Karpas-422 (cell line): ENCODE data around the gene CREB5. TPM values are rescaled to one million over a fixed set of nuclear protein-coding genes. Genes with fewer than 3 reads are reported as not detected.

Experiments used
- DNase-seq: peaks from one replicate; pipeline ENCODE4 v3.0.0-alpha.2; 2015
- H2AFZ ChIP-seq: fragments of 200-600 bp; sonication (generic); 2 replicates; pipeline ENCODE4 v1.6.1; 2014; ENCODE audit warnings: antibody characterized with exemption, low read length, mixed read lengths
- H3K27ac ChIP-seq: fragments of 200-600 bp; sonication (generic); 2 replicates; pipeline ENCODE4 v1.5.1; 2014; ENCODE audit warnings: mild to moderate bottlenecking, low read length, moderate library complexity
- H3K27me3 ChIP-seq: fragments of 200-600 bp; sonication (generic); 2 replicates; pipeline ENCODE4 v1.6.1; 2014; ENCODE audit warnings: low read length, mixed read lengths
- H3K36me3 ChIP-seq: fragments of 200-600 bp; sonication (generic); 2 replicates; pipeline ENCODE4 v1.6.1; 2014; ENCODE audit warnings: low read length, mixed read lengths; ENCODE audit not compliant: insufficient read depth
- H3K4me1 ChIP-seq: fragments of 200-600 bp; sonication (generic); 2 replicates; pipeline ENCODE4 v1.6.1; 2014; ENCODE audit warnings: mild to moderate bottlenecking, low read length, mixed read lengths
- H3K4me2 ChIP-seq: fragments of 200-600 bp; sonication (generic); 2 replicates; pipeline ENCODE4 v1.6.1; 2014; ENCODE audit warnings: low read length, low read depth, mild to moderate bottlenecking; ENCODE audit not compliant: poor library complexity, severe bottlenecking
- H3K4me3 ChIP-seq: fragments of 200-600 bp; sonication (generic); 2 replicates; pipeline ENCODE4 v1.5.1; 2014; ENCODE audit warnings: mild to moderate bottlenecking, antibody characterized with exemption, low read length, mixed read lengths
- H3K79me2 ChIP-seq: fragments of 200-600 bp; sonication (generic); 2 replicates; pipeline ENCODE4 v1.6.1; 2014; ENCODE audit warnings: mild to moderate bottlenecking, low read length, mixed read lengths
- H3K9ac ChIP-seq: fragments of 200-600 bp; sonication (generic); 2 replicates; pipeline ENCODE4 v1.6.0; 2014; ENCODE audit warnings: low read length
- H3K9me2 ChIP-seq: fragments of 200-600 bp; sonication (generic), shearing (Covaris generic); replicated peaks from 2 replicates; pipeline ENCODE4 v1.6.0; 2014; ENCODE audit warnings: mild to moderate bottlenecking, low read length, moderate library complexity; ENCODE audit not compliant: insufficient read depth
- H3K9me3 ChIP-seq: fragments of 300-700, 200-600 bp; sonication (generic); 2 replicates; pipeline ENCODE4 v1.6.1; 2014; ENCODE audit warnings: low read length, mixed read lengths
- H4K20me1 ChIP-seq: fragments of 200-600 bp; sonication (generic); 2 replicates; pipeline ENCODE4 v1.6.1; 2014; ENCODE audit warnings: mild to moderate bottlenecking, antibody characterized with exemption, low read length, low read depth; ENCODE audit not compliant: insufficient read depth
- total RNA-seq: library from RNA; depleted of rRNA; stranded (reverse); fragments of >200 nt; shearing (Covaris generic); gene quantifications from 2 replicates; pipeline ENCODE4 v1.2.3, GENCODE V29; 2014; ENCODE audit warnings: low replicate concordance

Gene CREB5
- total RNA-seq, 1 experiment from 2014 or later: 52.1 TPM

DNA sequence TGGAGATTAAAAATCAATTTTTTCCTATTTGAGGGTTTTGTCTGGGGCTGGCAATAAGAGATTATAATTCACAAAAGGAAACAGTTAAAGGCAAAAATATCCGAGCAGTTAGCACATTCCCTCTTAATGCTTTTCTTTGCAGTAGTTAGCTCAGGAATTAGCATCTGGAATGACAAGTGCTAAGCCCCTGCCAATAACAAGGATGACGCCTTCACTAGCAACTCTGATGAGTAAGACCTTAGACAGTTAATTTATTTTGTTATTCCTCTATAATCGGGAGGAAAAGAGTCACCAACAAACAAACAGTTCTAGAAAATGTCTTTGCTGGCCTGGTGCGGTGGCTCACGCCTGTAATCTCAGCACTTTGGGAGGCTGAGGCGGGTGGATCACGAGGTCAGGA lies 394.5 kb downstream of the CREB5 start:
- Histone ChIP-seq H3K9me3 (no peaks in the 10 kb centered on the region), H3K4me2 (no peak overlapping the region), H4K20me1 (no peaks in the 10 kb centered on the region), H3K27ac (no peak overlapping the region), H2AFZ (no peak overlapping the region), H3K9ac (no peak overlapping the region), H3K4me1 (no peaks in the 10 kb centered on the region), H3K9me2 (no peaks in the 10 kb centered on the region), H3K4me3 (no peak overlapping the region), H3K79me2 (no peaks in the 10 kb centered on the region), H3K36me3 (no peaks in the 10 kb centered on the region), H3K27me3 (no peaks in the 10 kb centered on the region)
- no peak for DNase-seq

DNA sequence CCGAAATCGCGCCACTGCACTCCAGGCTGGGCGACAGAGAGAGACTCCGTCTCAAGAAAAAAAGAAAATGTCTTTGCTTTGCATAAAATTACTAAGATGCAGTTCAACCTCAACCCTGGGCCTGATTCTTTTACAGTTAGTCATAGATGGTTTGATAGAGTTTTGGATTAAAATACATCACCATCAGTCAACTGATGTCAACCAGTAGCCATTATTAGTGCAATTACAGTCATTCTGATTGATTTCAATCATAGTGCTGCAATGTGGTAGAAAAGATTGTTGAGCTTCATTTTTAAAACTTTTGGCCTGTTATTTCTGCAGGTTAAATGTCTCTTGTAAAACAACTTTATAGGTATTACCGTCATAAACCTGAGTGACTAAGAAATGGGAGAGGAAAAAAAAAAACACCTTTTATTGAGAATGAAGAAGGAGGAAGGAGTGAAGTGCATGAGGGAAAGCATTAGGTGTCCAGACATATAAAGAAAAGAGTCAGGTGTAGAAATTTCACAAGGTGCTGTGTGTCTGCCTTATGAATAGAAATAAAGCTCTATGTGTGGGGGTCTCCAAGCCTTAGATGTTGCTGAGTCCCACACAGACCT lies 395.2 kb downstream of the CREB5 start:
- H3K27ac ChIP-seq: no peak overlapping the region
- no peak overlapping the region for H3K4me3 ChIP-seq
- no peaks in the 10 kb centered on the region for H3K27me3 ChIP-seq
- H2AFZ ChIP-seq: no peak overlapping the region
- no peaks in the 10 kb centered on the region for H3K9me2 ChIP-seq
- no peak overlapping the region for H3K9ac ChIP-seq
- no peaks in the 10 kb centered on the region for H3K9me3 ChIP-seq
- H3K36me3 ChIP-seq: no peaks in the 10 kb centered on the region
- H3K79me2 ChIP-seq: no peaks in the 10 kb centered on the region
- no peak overlapping the region for H3K4me2 ChIP-seq
- DNase-seq: no peak
- H3K4me1 ChIP-seq: no peaks in the 10 kb centered on the region
- H4K20me1 ChIP-seq: no peaks in the 10 kb centered on the region

DNA sequence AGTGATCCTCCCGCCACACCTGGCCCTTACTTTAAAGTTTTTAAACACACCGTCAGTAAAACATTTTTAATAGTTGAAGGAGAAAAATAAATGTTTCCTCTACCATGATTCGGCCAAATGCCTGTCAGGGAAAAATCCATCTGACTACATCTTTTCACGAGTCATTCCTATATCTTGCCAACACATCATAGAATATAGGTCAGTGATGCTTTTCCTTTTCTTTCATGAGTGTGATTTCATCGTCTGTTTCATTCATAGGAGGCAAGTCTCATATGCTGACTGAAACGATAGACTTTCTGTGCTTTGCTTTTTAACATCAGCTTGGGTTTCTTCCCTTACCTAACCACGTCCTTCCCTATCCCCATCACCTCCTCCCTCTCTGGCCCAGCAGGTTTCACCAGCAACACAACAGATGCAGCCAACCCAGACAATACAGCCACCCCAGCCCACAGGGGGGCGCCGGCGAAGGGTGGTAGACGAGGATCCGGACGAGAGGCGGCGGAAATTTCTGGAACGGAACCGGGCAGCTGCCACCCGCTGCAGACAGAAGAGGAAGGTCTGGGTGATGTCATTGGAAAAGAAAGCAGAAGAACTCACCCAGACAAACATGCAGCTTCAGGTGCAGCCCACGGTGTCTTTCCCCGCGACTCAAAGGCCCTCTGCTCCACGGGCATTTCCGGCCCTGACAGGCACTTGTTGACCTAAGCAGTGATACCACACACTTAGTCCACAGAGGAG lies 396.6 kb downstream of the CREB5 start:
- Histone ChIP-seq H3K27me3 (no peaks in the 10 kb centered on the region), H2AFZ (no peak overlapping the region), H3K4me3 (no peak overlapping the region), H3K9ac (no peak overlapping the region), H3K4me2 (no peak overlapping the region), H4K20me1 (no peaks in the 10 kb centered on the region), H3K9me3 (no peaks in the 10 kb centered on the region), H3K9me2 (no peaks in the 10 kb centered on the region), H3K79me2 (no peaks in the 10 kb centered on the region), H3K27ac (no peak overlapping the region), H3K4me1 (peaks cover 4% of the 10 kb centered on the region; the same call in 1 of the 2 replicates), H3K36me3 (no peaks in the 10 kb centered on the region)
- DNase-seq: no peak

DNA sequence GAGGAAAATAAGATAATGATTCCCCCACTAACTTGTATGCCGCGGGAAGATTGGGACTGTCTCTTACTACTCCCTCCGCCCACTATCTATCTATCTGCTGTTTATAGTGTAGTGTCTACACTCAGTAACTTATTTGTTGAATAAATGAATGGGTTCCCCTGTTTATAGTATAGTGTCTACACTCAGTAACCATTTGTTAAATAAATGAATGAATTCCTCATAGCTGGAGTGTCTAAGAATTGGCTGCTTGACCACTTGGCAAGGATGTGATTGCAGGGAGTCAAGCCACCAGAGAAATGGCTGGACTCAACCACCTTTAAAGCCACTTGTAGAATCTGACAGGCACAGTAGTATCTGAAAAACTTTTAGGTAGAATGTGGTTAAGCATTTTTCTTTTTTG lies 398.7 kb downstream of the CREB5 start:
- Histone ChIP-seq H3K9ac (no peak overlapping the region), H3K9me3 (no peaks in the 10 kb centered on the region), H3K27ac (no peak overlapping the region), H4K20me1 (no peaks in the 10 kb centered on the region), H3K4me2 (no peak overlapping the region), H3K4me1 (peaks cover 13% of the 10 kb centered on the region), H2AFZ (no peak overlapping the region), H3K79me2 (no peaks in the 10 kb centered on the region), H3K4me3 (no peak overlapping the region), H3K9me2 (no peaks in the 10 kb centered on the region), H3K27me3 (no peaks in the 10 kb centered on the region), H3K36me3 (no peaks in the 10 kb centered on the region)
- no peak for DNase-seq

DNA sequence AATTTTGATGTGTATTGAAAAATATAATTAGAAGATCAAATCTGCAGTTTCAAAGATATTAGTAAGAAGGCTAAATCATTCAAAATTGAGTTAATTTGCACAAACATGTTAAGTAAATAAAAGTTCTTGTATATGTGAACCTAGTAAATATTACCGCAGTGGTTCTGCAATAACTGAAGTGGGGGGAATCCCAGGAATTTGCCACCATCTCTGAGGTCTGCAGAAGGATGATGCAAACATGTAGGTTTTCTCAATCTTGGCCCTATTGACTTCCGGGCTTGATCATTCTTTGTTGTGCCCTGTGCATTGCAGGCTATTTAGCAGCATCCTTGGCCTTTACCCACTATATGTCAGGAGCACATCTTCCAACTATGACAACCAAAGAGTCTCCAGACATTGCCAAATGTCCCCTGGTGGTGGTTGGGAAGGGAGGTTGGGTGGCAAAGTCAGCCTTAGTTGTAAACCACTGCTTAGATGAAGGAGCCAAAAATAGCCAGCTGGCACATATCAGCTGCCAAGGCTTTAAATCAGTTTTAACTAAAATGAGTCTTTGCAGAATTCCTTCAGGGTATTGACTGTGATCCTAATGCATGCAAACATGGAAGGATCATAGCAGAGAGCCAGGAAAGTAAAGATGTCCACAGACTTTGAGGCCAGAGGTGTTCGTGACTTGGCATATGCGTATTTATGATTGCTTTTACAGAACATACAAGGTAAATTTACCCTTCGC lies 399.5 kb downstream of the CREB5 start:
- no peaks in the 10 kb centered on the region for H3K27me3 ChIP-seq
- H3K9ac ChIP-seq: no peak overlapping the region
- peaks cover 16% of the 10 kb centered on the region for H3K4me1 ChIP-seq
- H2AFZ ChIP-seq: no peak overlapping the region
- H3K4me2 ChIP-seq: no peak overlapping the region
- no peak overlapping the region for H3K4me3 ChIP-seq
- no peak for DNase-seq
- no peaks in the 10 kb centered on the region for H4K20me1 ChIP-seq
- H3K36me3 ChIP-seq: no peaks in the 10 kb centered on the region
- no peaks in the 10 kb centered on the region for H3K9me3 ChIP-seq
- no peaks in the 10 kb centered on the region for H3K9me2 ChIP-seq
- H3K27ac ChIP-seq: no peak overlapping the region
- H3K79me2 ChIP-seq: no peaks in the 10 kb centered on the region

DNA sequence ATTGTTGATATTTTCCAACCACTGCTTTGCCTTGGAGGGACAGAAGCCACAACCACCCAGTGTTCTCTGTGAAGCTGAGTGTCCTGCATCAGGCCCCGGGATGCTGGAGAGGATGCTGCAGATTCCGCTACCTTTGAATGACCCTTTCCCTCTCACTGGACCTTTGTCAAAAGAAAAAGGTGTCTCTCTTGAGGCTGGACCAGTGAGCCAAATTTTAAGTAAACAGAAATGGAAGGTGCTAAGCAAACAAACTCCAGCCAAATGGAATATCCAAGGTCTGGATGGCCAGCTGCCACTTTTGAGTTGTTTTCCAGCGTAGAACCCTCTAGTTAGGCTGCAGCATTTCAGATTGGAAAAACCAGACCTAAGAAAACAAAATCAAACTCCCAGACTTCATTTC lies 400.3 kb downstream of the CREB5 start:
- Histone ChIP-seq H4K20me1 (no peaks in the 10 kb centered on the region), H3K4me2 (no peak overlapping the region), H3K27me3 (no peaks in the 10 kb centered on the region), H3K9me2 (no peaks in the 10 kb centered on the region), H3K79me2 (no peaks in the 10 kb centered on the region), H2AFZ (no peak overlapping the region), H3K4me3 (no peak overlapping the region), H3K4me1 (peaks cover 16% of the 10 kb centered on the region), H3K36me3 (no peaks in the 10 kb centered on the region), H3K9me3 (no peaks in the 10 kb centered on the region), H3K27ac (no peak overlapping the region), H3K9ac (no peak overlapping the region)
- DNase-seq: no peak

DNA sequence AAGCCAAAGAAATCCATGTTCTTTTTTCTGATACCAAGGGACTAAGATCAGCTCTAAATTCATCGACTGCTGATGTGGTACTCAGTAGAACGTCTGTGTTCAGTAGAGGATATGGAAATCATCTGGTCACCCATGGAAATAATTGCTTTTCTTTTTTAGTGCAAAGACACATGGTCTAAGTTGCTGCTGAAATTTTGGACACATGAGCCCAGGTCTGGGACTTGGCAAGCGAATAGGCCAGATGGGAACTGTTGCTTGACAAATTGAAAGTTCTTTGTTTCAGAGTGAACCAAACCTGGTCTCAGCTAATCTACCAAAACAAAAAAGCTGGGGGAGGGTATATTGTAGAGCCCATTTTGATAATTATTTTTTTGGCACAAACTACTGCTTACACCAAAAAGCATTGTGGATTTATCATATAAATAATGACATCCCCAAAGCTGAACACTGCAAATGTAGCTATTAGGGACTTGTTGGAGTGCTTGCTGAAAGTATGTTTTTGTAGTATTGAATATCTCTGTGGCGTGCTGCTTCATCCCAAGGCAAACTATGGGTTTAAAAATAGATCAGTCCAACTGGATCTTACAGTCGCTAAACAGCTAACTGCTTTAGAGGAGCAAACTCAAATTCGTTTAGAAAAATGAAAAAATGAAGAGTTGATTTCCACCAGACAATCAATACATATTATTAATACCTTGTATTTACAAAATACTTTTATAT lies 401.1 kb downstream of the CREB5 start:
- Histone ChIP-seq H4K20me1 (no peaks in the 10 kb centered on the region), H3K4me2 (no peak overlapping the region), H3K4me1 (peaks cover 16% of the 10 kb centered on the region), H3K79me2 (no peaks in the 10 kb centered on the region), H3K36me3 (no peaks in the 10 kb centered on the region), H3K27ac (no peak overlapping the region), H3K9me2 (no peaks in the 10 kb centered on the region), H2AFZ (no peak overlapping the region), H3K9me3 (no peaks in the 10 kb centered on the region), H3K4me3 (no peak overlapping the region), H3K9ac (no peak overlapping the region), H3K27me3 (no peaks in the 10 kb centered on the region)
- no peak for DNase-seq
